ENCODE measurements around the gene CREB5.
"Not testable (repeated sequence)": the region's sequence is repeated elsewhere in the genome, so short reads cannot be mapped to it uniquely, and the experiment has no call there.

Gene CREB5

DNA sequence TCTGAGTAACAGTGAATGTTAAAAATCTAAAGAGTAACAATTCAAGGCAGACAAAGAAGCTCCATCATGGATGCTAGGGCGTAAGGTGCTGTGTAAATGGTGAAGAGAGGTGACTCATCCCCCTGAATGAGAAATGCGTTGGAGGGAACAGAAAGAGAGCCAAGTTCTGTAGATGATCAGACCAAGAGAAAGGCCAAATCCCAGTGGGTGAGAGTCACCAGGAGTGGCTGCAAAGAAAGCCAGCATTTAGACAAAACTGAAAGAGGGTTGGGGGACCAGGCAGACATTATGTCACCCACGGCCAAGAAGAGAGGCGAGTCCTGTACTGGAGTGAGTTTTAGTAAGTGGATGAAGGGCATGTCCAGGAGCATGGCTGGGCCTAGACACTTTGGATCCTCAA is 392.7 kb downstream of the CREB5 start:
- DNase-seq (ENCODE audit: low read depth in 2 of 2, low spot score in 1 of 2): no peak

DNA sequence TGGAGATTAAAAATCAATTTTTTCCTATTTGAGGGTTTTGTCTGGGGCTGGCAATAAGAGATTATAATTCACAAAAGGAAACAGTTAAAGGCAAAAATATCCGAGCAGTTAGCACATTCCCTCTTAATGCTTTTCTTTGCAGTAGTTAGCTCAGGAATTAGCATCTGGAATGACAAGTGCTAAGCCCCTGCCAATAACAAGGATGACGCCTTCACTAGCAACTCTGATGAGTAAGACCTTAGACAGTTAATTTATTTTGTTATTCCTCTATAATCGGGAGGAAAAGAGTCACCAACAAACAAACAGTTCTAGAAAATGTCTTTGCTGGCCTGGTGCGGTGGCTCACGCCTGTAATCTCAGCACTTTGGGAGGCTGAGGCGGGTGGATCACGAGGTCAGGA is 394.5 kb downstream of the CREB5 start:
- no peak for DNase-seq (ENCODE audit: low read depth in 2 of 2, low spot score in 1 of 2)

DNA sequence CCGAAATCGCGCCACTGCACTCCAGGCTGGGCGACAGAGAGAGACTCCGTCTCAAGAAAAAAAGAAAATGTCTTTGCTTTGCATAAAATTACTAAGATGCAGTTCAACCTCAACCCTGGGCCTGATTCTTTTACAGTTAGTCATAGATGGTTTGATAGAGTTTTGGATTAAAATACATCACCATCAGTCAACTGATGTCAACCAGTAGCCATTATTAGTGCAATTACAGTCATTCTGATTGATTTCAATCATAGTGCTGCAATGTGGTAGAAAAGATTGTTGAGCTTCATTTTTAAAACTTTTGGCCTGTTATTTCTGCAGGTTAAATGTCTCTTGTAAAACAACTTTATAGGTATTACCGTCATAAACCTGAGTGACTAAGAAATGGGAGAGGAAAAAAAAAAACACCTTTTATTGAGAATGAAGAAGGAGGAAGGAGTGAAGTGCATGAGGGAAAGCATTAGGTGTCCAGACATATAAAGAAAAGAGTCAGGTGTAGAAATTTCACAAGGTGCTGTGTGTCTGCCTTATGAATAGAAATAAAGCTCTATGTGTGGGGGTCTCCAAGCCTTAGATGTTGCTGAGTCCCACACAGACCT is 395.2 kb downstream of the CREB5 start:
- no peak for DNase-seq (ENCODE audit: low read depth in 2 of 2, low spot score in 1 of 2)

DNA sequence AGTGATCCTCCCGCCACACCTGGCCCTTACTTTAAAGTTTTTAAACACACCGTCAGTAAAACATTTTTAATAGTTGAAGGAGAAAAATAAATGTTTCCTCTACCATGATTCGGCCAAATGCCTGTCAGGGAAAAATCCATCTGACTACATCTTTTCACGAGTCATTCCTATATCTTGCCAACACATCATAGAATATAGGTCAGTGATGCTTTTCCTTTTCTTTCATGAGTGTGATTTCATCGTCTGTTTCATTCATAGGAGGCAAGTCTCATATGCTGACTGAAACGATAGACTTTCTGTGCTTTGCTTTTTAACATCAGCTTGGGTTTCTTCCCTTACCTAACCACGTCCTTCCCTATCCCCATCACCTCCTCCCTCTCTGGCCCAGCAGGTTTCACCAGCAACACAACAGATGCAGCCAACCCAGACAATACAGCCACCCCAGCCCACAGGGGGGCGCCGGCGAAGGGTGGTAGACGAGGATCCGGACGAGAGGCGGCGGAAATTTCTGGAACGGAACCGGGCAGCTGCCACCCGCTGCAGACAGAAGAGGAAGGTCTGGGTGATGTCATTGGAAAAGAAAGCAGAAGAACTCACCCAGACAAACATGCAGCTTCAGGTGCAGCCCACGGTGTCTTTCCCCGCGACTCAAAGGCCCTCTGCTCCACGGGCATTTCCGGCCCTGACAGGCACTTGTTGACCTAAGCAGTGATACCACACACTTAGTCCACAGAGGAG is 396.6 kb downstream of the CREB5 start:
- no peak for DNase-seq (ENCODE audit: low read depth in 2 of 2, low spot score in 1 of 2)

DNA sequence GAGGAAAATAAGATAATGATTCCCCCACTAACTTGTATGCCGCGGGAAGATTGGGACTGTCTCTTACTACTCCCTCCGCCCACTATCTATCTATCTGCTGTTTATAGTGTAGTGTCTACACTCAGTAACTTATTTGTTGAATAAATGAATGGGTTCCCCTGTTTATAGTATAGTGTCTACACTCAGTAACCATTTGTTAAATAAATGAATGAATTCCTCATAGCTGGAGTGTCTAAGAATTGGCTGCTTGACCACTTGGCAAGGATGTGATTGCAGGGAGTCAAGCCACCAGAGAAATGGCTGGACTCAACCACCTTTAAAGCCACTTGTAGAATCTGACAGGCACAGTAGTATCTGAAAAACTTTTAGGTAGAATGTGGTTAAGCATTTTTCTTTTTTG is 398.7 kb downstream of the CREB5 start:
- DNase-seq (ENCODE audit: low read depth in 2 of 2, low spot score in 1 of 2): no peak

DNA sequence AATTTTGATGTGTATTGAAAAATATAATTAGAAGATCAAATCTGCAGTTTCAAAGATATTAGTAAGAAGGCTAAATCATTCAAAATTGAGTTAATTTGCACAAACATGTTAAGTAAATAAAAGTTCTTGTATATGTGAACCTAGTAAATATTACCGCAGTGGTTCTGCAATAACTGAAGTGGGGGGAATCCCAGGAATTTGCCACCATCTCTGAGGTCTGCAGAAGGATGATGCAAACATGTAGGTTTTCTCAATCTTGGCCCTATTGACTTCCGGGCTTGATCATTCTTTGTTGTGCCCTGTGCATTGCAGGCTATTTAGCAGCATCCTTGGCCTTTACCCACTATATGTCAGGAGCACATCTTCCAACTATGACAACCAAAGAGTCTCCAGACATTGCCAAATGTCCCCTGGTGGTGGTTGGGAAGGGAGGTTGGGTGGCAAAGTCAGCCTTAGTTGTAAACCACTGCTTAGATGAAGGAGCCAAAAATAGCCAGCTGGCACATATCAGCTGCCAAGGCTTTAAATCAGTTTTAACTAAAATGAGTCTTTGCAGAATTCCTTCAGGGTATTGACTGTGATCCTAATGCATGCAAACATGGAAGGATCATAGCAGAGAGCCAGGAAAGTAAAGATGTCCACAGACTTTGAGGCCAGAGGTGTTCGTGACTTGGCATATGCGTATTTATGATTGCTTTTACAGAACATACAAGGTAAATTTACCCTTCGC is 399.5 kb downstream of the CREB5 start:
- DNase-seq (ENCODE audit: low read depth in 2 of 2, low spot score in 1 of 2): no peak

DNA sequence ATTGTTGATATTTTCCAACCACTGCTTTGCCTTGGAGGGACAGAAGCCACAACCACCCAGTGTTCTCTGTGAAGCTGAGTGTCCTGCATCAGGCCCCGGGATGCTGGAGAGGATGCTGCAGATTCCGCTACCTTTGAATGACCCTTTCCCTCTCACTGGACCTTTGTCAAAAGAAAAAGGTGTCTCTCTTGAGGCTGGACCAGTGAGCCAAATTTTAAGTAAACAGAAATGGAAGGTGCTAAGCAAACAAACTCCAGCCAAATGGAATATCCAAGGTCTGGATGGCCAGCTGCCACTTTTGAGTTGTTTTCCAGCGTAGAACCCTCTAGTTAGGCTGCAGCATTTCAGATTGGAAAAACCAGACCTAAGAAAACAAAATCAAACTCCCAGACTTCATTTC is 400.3 kb downstream of the CREB5 start:
- DNase-seq (ENCODE audit: low read depth in 2 of 2, low spot score in 1 of 2): no peak

DNA sequence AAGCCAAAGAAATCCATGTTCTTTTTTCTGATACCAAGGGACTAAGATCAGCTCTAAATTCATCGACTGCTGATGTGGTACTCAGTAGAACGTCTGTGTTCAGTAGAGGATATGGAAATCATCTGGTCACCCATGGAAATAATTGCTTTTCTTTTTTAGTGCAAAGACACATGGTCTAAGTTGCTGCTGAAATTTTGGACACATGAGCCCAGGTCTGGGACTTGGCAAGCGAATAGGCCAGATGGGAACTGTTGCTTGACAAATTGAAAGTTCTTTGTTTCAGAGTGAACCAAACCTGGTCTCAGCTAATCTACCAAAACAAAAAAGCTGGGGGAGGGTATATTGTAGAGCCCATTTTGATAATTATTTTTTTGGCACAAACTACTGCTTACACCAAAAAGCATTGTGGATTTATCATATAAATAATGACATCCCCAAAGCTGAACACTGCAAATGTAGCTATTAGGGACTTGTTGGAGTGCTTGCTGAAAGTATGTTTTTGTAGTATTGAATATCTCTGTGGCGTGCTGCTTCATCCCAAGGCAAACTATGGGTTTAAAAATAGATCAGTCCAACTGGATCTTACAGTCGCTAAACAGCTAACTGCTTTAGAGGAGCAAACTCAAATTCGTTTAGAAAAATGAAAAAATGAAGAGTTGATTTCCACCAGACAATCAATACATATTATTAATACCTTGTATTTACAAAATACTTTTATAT is 401.1 kb downstream of the CREB5 start:
- DNase-seq (ENCODE audit: low read depth in 2 of 2, low spot score in 1 of 2): no peak

DNA sequence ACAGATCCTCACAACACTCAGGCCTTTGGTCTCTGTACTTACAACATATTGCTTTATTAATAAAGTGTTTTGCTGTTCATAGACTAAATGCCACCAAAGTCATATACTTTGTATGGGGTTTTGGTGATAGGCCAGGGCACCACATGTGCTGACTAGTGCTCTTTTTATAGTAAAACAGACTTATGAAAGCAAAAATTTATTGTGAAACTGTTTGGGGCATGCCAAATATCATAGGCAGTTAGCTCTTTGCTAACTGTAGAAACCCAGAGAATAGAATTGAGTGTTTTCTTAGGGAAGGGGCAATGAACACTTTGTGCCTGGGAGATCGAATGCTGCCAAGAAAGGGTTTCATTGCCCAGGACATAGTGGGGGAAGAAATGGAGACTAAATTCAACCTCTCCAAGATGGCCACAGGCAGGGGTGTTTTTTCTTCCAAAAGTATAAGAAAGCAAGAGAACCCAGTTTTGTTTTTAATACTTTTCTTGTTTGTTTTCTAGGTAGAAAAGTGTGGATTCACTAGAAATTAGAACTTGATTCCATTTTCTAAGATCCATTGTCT is 403.1 kb downstream of the CREB5 start:
- DNase-seq (ENCODE audit: low read depth in 2 of 2, low spot score in 1 of 2): no peak

DNA sequence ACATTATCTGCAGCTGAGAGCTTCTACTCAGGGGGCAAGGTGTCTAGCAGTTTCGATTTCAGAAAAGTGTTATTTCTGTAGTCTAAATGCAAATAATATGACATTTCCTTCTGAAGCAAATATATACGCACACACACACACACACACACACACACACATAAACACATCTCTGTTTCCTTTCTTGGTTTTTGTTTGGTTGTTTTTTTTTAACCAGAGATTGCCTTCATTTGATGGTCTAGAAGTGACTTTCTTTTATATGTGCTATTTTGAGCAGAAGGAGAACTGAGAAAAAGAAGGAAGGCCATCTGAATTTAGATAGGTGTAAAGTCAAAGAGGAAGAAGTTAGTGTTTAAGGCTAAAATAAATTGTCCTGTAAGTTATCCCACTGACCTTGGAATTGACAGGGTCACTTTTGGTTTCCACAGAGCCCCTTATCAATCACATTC is 403.6 kb downstream of the CREB5 start:
- no peak for DNase-seq (ENCODE audit: low read depth in 2 of 2, low spot score in 1 of 2)

DNA sequence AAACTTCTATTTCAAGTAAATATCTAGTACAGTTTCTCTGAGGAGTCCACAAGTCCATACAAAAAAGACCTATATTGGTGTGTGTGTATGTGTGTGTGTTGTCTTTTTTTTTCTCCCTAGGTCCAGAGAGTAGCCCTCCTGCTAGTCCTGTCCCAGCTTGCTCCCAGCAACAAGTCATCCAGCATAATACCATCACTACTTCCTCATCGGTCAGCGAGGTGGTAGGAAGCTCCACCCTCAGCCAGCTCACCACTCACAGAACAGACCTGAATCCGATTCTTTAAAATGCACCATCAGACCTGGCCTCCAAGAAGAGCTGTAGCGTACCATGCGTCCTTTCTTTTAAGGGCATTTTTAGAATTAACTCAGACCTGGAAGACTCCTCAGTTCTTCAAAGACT is 406.7 kb downstream of the CREB5 start:
- DNase-seq (ENCODE audit: low read depth in 2 of 2, low spot score in 1 of 2): no peak

DNA sequence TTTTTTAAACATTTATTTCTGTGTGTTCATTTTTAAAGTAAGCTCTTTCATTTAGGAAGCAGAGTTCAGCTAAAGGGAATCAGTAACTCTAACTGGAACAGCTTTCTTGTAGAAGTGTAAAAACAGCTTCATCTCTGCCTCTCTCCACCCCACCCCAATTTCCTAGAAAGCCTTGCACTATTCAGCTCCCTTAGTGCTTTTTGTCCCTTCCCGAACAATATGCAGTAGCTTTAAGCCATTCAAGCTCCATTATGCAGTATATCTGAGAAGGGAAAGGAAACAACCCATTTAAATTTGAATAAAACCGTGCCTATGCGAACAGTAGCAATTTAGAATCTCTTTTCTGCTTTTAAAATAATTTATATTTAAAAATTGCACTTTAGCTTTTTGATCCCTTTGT is 411.3 kb downstream of the CREB5 start:
- no peak for DNase-seq (ENCODE audit: low read depth in 2 of 2, low spot score in 1 of 2)

DNA sequence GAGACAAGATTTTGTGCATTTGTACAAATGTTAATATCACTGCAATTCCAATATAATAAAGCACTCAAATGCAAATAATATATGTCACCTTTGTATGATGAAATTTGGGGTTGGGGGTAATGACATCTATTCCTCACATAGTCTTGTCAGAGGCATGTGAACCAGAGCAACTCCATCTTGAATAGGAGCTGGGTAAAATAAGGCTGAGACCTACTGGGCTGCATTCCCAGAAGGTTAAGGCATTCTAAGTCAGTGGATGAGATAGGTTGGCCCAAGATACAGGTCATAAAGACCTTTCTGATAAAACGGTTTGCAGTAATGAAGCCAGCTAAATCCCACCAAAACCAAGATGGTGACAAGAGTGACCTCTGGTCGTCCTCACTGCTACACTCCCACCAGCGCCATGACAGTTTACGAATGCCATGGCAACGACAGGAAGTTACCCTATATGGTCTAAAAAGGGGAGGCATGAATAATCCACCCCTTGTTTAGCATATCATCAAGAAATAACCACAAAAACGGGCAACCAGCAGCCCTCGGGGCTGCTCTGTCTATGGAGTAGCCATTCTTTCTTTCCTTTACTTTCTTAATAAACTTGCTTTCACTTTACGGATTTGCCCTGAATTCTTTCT is 413.6 kb downstream of the CREB5 start:
- not testable (repeated sequence) for DNase-seq (ENCODE audit: low read depth in 2 of 2, low spot score in 1 of 2)

DNA sequence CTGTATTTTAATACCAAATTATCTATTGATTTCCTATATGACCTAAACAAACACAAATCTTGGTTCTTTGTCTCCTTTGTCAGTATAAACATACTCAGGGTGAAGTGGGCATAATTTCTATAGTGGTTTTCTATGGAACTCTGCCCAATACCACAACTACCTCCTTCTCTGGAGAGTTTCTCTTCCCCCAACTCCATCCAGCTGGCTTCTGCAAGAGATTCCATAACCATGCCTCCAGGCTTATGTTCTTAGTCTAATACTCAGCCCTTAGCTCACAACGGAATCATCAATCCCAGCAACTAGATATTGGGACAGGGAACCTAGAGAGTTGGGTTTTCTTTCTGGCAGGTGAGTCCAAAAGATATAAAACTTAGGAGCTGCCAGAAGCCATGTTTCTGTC is 418.5 kb downstream of the CREB5 start:
- no peak for DNase-seq (ENCODE audit: low read depth in 2 of 2, low spot score in 1 of 2)

DNA sequence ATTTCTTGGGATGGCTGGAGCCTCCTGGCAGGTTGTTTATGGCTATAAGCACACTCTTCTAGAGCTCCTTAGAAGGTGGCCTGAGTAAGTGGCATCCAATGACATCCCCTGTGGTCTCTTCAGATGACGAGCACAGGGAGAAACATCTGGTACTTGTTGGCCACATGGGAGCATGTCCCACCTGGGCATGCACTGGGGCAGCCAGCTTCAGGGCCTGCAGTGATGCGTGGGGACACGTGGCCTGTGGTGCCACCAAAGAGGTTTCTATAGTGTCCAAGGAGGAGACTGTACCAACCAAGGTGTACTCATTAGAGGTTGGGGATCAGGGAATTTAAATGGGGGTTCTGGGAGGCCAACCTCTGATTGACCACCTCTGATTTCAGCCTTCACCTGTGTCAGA is 420.4 kb downstream of the CREB5 start:
- DNase-seq (ENCODE audit: low read depth in 2 of 2, low spot score in 1 of 2): no peak

DNA sequence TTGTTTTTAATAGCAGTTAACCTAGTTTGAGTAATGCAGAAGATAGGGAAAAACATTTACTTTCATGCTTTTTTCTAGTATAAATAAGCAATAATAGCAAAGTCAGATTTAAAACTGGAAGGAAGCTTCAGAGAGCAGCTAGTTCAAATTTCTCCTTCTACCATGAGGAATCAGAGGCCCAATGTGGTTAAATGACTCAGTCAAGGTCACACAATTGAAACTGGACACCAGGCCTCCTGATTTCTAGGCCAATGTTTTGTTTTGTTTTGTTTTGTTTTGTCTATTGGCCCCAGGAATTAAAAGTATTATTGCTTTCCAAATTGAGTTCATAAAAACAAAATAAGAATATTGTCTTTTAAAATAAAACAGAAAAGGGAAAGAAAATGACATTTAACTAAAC is 423.5 kb downstream of the CREB5 start:
- no peak for DNase-seq (ENCODE audit: low read depth in 2 of 2, low spot score in 1 of 2)

DNA sequence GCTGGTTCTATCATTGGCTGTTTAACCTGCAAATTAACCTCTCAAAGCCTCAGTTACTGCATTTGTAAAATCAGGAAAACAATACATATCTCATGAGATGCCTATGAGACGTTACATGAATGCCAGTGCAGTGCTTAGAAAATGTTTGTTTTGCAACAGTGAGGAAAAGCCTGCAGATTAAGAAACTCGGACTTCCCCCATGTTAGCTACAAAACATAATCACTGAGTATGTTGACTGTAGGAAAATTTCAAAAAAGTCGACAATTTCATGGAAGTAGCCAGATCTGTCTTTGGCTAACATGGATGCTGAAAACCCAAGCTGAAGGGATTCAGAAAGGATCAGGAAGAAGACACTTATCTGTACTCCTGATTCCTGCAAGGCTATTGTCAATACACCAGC is 424.4 kb downstream of the CREB5 start:
- DNase-seq (ENCODE audit: low read depth in 2 of 2, low spot score in 1 of 2): no peak

DNA sequence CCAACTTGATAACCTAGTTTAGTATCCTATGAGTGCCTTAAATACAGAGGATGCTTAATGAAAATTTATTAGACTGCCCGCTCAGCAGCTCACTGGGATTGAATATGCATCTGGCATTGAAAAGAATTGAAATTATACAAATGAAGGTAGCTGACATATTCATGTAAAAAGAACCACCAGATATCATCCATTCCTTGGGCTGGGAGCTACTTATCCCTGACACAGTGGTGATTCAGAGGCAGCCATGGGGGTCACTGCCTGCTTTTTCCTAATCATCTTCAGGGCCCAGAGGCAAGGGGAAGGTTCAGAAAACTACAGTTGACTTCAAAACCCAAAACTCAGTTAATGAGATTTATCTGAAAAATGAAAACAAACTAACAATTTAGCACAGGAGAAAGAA is 424.9 kb downstream of the CREB5 start:
- no peak for DNase-seq (ENCODE audit: low read depth in 2 of 2, low spot score in 1 of 2)

DNA sequence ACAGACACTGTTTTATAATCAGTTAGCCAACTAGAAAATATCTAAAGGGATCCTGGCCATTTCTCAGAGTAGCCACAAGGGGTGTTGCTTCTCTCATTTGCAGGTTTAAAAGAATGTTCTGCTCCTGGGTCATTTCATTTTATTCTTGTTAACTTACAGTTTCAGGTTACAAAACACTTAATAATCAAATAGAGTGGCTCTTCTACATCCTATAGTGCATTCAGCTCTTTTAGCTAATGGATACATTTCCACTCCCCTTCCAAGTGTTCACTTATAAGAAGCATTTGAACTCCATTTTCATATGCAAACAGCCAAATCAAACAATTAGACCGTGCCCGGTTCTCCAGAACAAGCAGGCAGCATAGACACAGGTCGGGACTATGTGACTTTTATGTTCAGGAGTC is 428.3 kb downstream of the CREB5 start:
- no peak for DNase-seq (ENCODE audit: low read depth in 2 of 2, low spot score in 1 of 2)

DNA sequence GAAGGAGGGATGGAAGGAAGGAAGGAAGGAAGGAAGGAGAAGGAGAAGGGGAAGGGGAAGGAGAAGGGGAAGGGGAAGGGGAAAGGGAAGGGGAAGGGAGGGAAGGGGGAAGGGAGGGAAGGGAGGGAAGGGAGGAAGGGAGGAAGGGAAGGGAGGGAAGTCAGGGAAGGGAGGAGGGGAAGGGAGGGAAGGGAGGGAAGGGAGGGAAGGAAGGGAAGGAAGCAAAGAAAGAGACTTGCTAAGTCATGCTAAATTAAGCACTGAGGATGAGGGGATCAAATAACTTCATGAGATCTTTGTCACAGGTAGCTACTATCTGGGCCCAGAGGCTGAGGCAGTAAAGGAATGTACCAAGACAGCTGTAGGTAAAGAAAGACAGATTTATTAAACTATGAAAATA is 429.4 kb downstream of the CREB5 start:
- DNase-seq (ENCODE audit: low read depth in 2 of 2, low spot score in 1 of 2): no peak

DNA sequence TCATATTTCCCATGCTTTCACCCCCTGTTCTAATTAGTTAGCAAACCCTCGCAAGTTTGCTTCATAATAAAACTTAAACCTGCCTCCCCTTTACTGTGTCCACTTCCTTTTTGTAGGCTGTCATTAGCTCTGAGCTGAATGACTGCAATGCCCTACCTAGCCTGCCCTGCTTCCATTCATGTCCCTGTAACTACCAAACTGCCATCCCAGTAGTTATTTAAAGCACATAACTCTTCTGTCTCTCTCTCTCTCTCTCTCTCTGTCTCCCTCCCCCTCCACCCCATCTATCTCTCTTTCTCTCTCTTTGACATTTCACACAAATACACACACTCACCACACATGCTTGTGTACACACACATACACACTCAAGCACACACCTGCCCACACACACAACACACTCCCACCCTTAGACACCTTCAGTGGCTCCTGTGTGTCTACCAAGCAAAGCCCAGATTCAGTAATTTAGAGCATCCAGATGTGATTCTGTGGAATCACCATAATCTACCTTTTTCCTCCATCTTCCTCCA is 430.5 kb downstream of the CREB5 start:
- DNase-seq (ENCODE audit: low read depth in 2 of 2, low spot score in 1 of 2): no peak
